SK-N-SH (cell line): ENCODE results near the gene LRP1.

Experiments used
- CHD2 ChIP-seq: fragments of 150-350 bp; IDR thresholded peaks from 2 replicates; pipeline ENCODE4 v1.6.1; 2018; ENCODE audit warnings: low read length; ENCODE audit not compliant: partially characterized antibody
- EZH2phosphoT487 ChIP-seq: fragments of 200-600 bp; sonication (generic); IDR thresholded peaks from 2 replicates; pipeline ENCODE4 v1.6.1; 2017; ENCODE audit warnings: low read depth, mixed run types, mild to moderate bottlenecking, antibody characterized with exemption, moderate library complexity, borderline replicate concordance
- GABPA ChIP-seq: IDR thresholded peaks from 2 replicates; pipeline ENCODE4 v1.4.0; 2012; ENCODE audit warnings: low read depth, mild to moderate bottlenecking
- MXI1 ChIP-seq: IDR thresholded peaks from 2 replicates; pipeline ENCODE4 v1.6.1; 2012; ENCODE audit warnings: mild to moderate bottlenecking, low read depth, low read length, improper control_type of control experiment
- POLR2AphosphoS5 ChIP-seq: IDR thresholded peaks from 2 replicates; pipeline ENCODE4 v1.6.1; 2012; ENCODE audit warnings: low read depth, low read length
- RAD21 ChIP-seq: IDR thresholded peaks from 2 replicates; pipeline ENCODE4 v1.6.1; 2012; ENCODE audit warnings: mild to moderate bottlenecking, low read length
- RCOR1 ChIP-seq: fragments of 150-350 bp; IDR thresholded peaks from 2 replicates; pipeline ENCODE4 v1.6.1; 2017; ENCODE audit warnings: antibody characterized with exemption, low read length
- RXRA ChIP-seq: IDR thresholded peaks from 2 replicates; pipeline ENCODE4 v1.4.0; 2012; ENCODE audit warnings: low read depth, mild to moderate bottlenecking, borderline replicate concordance
- TAF1 ChIP-seq: IDR thresholded peaks from 2 replicates; pipeline ENCODE4 v1.6.1; 2012; ENCODE audit warnings: low read depth, mild to moderate bottlenecking, low read length, moderate library complexity, borderline replicate concordance
- TF ChIP-seq, protein P1 (sequence below): fragments of 150-350 bp; IDR thresholded peaks from 2 replicates; pipeline ENCODE4 v1.6.1; 2017; ENCODE audit warnings: antibody characterized with exemption, low read length, low read depth, borderline replicate concordance
- TF ChIP-seq, protein P2 (sequence below): fragments of 200-600 bp; sonication (generic); IDR thresholded peaks from 2 replicates; pipeline ENCODE4 v1.6.1; 2017; ENCODE audit warnings: antibody characterized with exemption, mild to moderate bottlenecking, moderate library complexity
- TF ChIP-seq, protein P3 (sequence below): IDR thresholded peaks from 2 replicates; pipeline ENCODE4 v1.4.0; 2012; ENCODE audit warnings: low read depth, borderline replicate concordance
- TF ChIP-seq, protein P4 (sequence below): IDR thresholded peaks from 2 replicates; pipeline ENCODE4 v1.4.0; 2012; ENCODE audit warnings: low read depth

DNA sequence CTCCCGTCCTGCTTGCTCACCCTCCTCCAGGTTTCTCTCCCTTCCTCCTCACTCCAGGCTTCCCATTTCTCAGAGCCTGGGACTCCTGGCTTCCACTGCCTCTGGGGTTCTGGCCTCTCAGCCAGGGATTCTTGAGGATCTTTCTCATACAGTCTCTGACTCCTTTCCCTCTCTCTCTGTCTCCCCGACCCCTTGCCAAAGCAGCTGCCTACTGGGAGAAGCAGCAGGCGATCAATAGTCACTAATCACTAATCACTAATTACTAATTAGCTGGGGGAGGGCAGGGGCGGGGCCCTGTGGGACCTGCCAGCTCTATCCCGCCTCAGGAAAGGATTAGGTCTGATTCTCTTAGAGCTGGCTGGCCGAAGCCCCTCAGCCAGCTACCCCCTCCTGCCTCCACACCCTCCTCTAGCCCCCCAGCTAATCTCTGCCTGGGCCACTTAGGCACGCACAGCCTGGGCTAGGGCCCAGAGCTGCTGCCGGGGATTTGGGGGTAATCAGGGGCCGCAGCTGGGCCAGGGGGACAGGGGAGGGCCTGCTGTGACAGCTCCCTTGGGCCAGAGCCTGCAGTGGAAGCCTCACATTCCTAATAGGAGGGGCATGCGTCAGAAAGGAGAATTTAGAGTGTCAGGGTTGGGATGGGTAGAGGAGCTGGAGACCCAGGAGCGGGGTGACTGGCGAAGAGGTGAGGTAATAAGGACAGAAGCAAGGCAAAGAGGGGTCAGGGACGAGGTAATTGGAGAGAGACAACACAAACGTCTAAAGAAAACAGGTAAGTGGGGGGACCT lies 91.1 kb downstream of the LRP1 start:
- TF ChIP-seq, protein P1, sequence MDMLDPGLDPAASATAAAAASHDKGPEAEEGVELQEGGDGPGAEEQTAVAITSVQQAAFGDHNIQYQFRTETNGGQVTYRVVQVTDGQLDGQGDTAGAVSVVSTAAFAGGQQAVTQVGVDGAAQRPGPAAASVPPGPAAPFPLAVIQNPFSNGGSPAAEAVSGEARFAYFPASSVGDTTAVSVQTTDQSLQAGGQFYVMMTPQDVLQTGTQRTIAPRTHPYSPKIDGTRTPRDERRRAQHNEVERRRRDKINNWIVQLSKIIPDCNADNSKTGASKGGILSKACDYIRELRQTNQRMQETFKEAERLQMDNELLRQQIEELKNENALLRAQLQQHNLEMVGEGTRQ = no peak
- TF ChIP-seq, protein P2, sequence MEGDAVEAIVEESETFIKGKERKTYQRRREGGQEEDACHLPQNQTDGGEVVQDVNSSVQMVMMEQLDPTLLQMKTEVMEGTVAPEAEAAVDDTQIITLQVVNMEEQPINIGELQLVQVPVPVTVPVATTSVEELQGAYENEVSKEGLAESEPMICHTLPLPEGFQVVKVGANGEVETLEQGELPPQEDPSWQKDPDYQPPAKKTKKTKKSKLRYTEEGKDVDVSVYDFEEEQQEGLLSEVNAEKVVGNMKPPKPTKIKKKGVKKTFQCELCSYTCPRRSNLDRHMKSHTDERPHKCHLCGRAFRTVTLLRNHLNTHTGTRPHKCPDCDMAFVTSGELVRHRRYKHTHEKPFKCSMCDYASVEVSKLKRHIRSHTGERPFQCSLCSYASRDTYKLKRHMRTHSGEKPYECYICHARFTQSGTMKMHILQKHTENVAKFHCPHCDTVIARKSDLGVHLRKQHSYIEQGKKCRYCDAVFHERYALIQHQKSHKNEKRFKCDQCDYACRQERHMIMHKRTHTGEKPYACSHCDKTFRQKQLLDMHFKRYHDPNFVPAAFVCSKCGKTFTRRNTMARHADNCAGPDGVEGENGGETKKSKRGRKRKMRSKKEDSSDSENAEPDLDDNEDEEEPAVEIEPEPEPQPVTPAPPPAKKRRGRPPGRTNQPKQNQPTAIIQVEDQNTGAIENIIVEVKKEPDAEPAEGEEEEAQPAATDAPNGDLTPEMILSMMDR = no peak
- no peak for TF ChIP-seq TAF1
- TF ChIP-seq MXI1 = no peak
- TF ChIP-seq CHD2 = no peak
- no peak for TF ChIP-seq EZH2phosphoT487
- no peak for TF ChIP-seq GABPA
- no peak for TF ChIP-seq POLR2AphosphoS5
- TF ChIP-seq, protein P3, sequence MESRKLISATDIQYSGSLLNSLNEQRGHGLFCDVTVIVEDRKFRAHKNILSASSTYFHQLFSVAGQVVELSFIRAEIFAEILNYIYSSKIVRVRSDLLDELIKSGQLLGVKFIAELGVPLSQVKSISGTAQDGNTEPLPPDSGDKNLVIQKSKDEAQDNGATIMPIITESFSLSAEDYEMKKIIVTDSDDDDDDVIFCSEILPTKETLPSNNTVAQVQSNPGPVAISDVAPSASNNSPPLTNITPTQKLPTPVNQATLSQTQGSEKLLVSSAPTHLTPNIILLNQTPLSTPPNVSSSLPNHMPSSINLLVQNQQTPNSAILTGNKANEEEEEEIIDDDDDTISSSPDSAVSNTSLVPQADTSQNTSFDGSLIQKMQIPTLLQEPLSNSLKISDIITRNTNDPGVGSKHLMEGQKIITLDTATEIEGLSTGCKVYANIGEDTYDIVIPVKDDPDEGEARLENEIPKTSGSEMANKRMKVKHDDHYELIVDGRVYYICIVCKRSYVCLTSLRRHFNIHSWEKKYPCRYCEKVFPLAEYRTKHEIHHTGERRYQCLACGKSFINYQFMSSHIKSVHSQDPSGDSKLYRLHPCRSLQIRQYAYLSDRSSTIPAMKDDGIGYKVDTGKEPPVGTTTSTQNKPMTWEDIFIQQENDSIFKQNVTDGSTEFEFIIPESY = no peak
- no peak for TF ChIP-seq RAD21
- TF ChIP-seq RXRA = no peak
- TF ChIP-seq, protein P4, sequence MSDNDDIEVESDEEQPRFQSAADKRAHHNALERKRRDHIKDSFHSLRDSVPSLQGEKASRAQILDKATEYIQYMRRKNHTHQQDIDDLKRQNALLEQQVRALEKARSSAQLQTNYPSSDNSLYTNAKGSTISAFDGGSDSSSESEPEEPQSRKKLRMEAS = no peak
- no peak for TF ChIP-seq RCOR1
